BJ (cell line): Measurements from ENCODE around the gene ZCCHC7. TPM values are rescaled to one million over a fixed set of nuclear protein-coding genes. Genes with fewer than 3 reads are reported as not detected.

Experiments used
- CTCF ChIA-PET: fragments of 350-600 bp; formaldehyde crosslinking; extraction: SDS; loops from one replicate; lab custom pipeline; 2021; ENCODE audit warnings: antibody characterized with exemption, inconsistent platforms; lab: Yijun Ruan, JAX
- POLR2A ChIA-PET: fragments of 300-600 bp; sonication (Branson Sonifier 250); formaldehyde crosslinking; extraction: SDS; loops from one replicate; lab custom pipeline; 2021; ENCODE audit warnings: antibody characterized with exemption; lab: Charles Lee
- DNase-seq: peaks from one replicate; pipeline ENCODE4 v3.0.0-alpha.2; 2011; ENCODE audit warnings: low read depth
- H3K27me3 ChIP-seq: 2 replicates; pipeline ENCODE4 v1.6.0; 2011; ENCODE audit warnings: low read length; ENCODE audit not compliant: control insufficient read depth, insufficient read depth
- H3K36me3 ChIP-seq: 2 replicates; pipeline ENCODE4 v1.5.1; 2011; ENCODE audit warnings: low read length; ENCODE audit not compliant: control insufficient read depth, insufficient read depth
- H3K4me3 ChIP-seq: 2 replicates; pipeline ENCODE4 v1.5.1; 2011; ENCODE audit warnings: low read depth, mild to moderate bottlenecking, control low read depth, low read length
- polyA plus RNA-seq: library from polyadenylated mRNA; depleted of rRNA; stranded (reverse); fragments of >200 nt; gene quantifications from 2 replicates; pipeline ENCODE4 v1.2.3, GENCODE V29; 2011
- TF ChIP-seq, protein P1 (sequence below): IDR thresholded peaks from 2 replicates; pipeline ENCODE4 v1.5.1; 2011; ENCODE audit warnings: low read depth, mild to moderate bottlenecking, control low read depth, inconsistent platforms, low read length, moderate library complexity; ENCODE audit not compliant: insufficient read depth

ZCCHC7 gene
- polyA plus RNA-seq, 1 experiment: 23.2 TPM

DNA sequence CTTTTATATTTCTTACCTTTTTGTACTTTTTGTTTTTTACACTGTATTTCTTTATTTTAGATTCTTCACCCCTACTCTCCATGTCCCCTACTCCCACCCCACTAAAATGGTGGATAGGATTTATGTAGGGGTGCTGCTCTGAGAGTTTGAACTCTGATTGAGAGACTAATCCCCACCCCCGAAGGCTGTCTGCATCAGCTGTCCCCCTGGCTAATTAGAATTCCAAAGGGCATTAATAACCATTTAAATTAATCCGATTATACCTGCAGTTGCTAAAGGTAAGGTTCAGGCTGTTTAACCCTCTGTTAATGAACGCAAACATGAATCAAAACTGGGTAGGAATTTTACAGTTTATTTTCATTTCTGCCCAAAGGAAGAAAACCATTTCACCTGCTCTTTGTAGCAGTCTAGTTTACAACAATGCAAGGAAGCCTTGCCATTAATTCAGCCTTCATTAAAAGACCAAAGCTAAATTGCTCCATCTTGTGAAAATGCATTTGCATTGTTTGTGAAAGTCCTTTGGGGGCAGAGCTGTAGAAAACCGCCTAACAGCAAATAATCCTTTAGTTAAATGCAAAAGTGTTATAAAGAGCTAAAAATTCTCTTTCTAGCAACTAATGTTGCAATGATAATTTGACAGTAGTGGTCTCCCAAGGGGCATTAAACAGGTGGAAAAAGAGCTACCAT lies 71.2 kb downstream of the ZCCHC7 start:
- TF ChIP-seq, protein P1, sequence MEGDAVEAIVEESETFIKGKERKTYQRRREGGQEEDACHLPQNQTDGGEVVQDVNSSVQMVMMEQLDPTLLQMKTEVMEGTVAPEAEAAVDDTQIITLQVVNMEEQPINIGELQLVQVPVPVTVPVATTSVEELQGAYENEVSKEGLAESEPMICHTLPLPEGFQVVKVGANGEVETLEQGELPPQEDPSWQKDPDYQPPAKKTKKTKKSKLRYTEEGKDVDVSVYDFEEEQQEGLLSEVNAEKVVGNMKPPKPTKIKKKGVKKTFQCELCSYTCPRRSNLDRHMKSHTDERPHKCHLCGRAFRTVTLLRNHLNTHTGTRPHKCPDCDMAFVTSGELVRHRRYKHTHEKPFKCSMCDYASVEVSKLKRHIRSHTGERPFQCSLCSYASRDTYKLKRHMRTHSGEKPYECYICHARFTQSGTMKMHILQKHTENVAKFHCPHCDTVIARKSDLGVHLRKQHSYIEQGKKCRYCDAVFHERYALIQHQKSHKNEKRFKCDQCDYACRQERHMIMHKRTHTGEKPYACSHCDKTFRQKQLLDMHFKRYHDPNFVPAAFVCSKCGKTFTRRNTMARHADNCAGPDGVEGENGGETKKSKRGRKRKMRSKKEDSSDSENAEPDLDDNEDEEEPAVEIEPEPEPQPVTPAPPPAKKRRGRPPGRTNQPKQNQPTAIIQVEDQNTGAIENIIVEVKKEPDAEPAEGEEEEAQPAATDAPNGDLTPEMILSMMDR: no peak
- H3K27me3 ChIP-seq: no peaks in the 10 kb centered on the region
- H3K36me3 ChIP-seq: no peaks in the 10 kb centered on the region
- ChIA-PET CTCF (no interaction called here), POLR2A (no interaction called here)
- DNase-seq: no peak
- no peak overlapping the region for H3K4me3 ChIP-seq

DNA sequence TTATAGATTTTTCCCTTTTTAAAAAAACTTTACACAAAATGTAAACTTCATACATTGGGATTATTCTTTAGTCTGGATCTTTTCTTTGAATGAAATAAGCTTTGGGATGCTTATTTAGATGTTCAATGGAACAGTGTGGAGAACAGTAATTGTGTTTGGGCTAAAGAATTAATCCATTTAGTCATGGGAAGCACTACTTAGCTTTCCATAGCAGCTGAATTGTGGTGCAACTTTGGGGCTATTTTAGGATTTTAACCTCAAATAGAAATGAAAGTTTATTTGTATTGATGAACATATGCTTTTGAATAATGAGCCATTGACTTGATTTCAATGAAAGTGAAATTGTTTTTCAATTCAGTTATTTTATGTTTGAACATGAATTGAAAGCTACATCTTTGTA lies 72.4 kb downstream of the ZCCHC7 start:
- no peaks in the 10 kb centered on the region for H3K36me3 ChIP-seq
- POLR2A ChIA-PET: no interaction called here
- no peak overlapping the region for H3K4me3 ChIP-seq
- H3K27me3 ChIP-seq: no peaks in the 10 kb centered on the region
- CTCF ChIA-PET: no interaction called here
- DNase-seq: no peak
- TF ChIP-seq, protein P1: no peak

DNA sequence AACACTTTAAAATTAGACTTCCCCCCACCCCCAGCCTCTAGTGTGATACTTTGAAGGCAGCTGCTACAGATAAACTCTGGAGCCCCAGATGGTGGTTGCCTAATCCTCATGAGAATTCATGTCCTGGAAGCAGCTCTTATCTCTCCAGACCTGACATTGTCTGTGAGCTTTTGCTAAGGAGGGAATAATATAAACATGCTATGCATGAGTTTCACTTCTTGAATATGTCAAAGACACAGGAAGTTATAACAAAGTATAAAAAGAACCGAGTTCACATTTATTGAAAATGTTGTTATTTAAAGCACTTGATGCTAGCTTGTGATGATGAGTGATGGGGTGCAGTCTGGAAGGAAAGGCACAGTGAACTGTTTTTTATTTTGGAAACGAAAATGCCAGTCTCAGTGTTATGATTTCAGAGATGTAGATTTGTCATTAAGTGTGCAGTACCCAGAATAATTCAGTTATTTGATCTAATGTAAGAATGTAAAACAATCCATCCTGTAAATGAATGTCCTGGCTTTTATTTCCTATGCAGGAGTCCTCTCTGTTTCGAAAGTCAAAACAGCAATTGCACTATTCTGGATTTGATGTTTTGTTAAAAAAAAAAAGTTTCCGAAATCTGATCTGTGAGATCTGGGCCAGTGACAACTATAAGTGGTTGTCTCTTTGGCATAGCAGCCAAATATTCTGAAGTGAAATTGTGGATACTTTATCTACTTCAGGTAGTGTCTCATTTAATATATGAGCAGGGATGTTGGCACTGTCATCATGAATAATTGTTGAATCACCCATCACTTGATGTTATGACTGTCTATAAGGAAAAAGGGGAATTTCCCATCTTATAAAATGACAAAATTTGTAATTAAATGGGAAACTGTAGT lies 77.0 kb downstream of the ZCCHC7 start:
- H3K4me3 ChIP-seq: no peak overlapping the region
- no peaks in the 10 kb centered on the region for H3K36me3 ChIP-seq
- CTCF ChIA-PET: interaction anchor here (0.6 kb wide), 1 partner anchor 50 kb away, joined by 3 read pairs; no protein-coding TSS in a partner anchor
- POLR2A ChIA-PET: no interaction called here
- no peaks in the 10 kb centered on the region for H3K27me3 ChIP-seq
- TF ChIP-seq, protein P1: no peak
- no peak for DNase-seq

DNA sequence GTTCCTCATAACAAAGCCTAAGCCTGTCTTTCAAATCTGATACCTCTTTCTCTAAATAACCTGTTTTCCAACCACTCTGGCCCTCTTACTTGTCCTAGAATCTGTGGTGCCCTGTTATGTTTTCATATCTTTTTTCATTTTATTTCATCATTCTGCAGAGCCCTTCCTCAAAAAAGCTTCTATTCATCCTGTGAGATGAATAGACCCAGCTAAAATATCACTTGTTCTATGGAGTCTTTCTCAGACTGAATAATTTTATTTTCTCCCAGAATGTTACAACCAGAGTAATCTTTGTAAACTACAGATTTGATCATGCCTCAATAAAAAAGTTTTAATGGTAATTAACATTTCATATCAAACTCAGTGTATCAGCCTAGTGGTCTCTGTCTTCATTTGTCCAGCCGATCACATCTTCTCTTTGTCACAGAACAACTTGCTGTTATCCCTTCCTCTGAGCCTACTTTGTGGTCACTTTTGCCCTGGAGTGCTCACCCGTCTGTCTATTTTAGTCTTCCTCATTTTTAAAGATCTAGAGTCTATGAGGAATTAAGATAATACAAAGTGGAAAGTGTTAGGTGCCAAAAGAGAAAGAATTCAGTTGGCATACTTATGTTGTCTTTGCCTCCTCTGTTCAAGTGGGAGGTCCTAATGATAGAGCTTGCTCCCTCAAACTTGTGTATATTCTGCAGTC lies 77.8 kb downstream of the ZCCHC7 start:
- no peak for DNase-seq
- H3K27me3 ChIP-seq: no peaks in the 10 kb centered on the region
- POLR2A ChIA-PET: no interaction called here
- TF ChIP-seq, protein P1: no peak
- CTCF ChIA-PET: no interaction called here
- H3K36me3 ChIP-seq: no peaks in the 10 kb centered on the region
- H3K4me3 ChIP-seq: no peak overlapping the region

DNA sequence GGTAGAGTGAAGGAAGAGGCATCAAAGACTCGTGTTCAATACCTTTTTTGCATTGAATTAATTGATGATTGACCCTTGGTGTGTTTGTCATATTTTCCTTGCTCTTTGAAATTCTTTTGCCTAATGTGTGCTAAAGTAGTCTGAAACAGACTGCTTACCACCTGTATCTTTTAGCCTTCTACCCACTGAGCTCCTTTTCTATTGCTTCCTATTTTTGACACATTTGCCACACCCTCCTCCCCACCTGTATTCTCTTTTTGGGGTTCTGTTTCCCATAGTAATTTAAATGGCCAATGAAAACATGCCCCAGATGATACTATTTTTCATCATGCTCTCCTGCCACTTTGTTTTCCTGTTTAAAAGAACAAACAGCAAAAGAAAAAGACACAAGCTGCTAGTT lies 78.5 kb downstream of the ZCCHC7 start:
- POLR2A ChIA-PET: no interaction called here

More for the DNA sequence above, 78.5 kb downstream of the ZCCHC7 start:
- CTCF ChIA-PET: no interaction called here
- Histone ChIP-seq H3K4me3 (no peak overlapping the region), H3K27me3 (no peaks in the 10 kb centered on the region), H3K36me3 (no peaks in the 10 kb centered on the region)
- TF ChIP-seq, protein P1: no peak
- no peak for DNase-seq
